ENCODE results near the gene OBP2B.

The OBP2B gene

DNA sequence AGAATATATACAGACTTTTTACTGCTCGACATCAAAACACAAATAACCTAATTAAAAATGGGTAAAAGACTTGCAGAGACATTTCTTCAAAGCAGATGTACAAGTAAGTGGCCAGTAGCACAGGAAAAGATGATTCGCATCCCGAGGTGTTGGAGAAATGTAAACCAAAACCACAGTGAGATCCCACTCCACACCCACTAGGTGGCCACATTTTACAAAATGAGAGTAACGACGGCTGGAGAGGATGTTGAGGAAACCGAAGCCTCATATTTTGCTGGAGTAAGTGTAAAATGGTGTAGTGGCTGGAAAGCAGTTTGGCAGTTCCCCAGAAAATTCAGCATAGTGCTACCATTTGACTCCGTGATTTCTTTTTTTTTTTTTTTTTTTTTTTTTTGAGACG lies 24.1 kb downstream of the OBP2B start:
- Histone ChIP-seq H4K20me1 (ENCODE audit: low read depth, low read length) (no peaks in the 10 kb centered on the region), H3K9me3 (ENCODE audit: insufficient read depth, low read length) (no peaks in the 10 kb centered on the region), H3K9me2 (replicated peaks; ENCODE audit: insufficient read depth, low read length) (no peaks in the 10 kb centered on the region), H3F3A (ENCODE audit: insufficient read depth) (no peaks in the 10 kb centered on the region), H3K79me2 (ENCODE audit: insufficient read depth, low read length) (no peaks in the 10 kb centered on the region), H2AFZ (ENCODE audit: low read depth, low read length, severe bottlenecking) (no peak overlapping the region), H3K27ac (ENCODE audit: low read depth, low read length) (no peak overlapping the region), H3K9ac (ENCODE audit: low read length) (no peak overlapping the region), H3K4me2 (ENCODE audit: low read depth, low read length, poor library complexity, severe bottlenecking) (no peak overlapping the region), H3K27me3 (ENCODE audit: low read length) (no peaks in the 10 kb centered on the region), H3K4me3 (ENCODE audit: insufficient read depth, low read length, poor library complexity, severe bottlenecking) (no peak overlapping the region), H3K36me3 (ENCODE audit: low read length) (no peaks in the 10 kb centered on the region)
- peak; percentile 9 for TF ChIP-seq CTCF (IDR thresholded peaks at IDR 0.05; ENCODE audit: insufficient read depth, low read length, poor library complexity, severe bottlenecking)
- TF ChIP-seq EZH2phosphoT487 (conservative IDR thresholded peaks at IDR 0.05; ENCODE audit: low read length): no peak

DNA sequence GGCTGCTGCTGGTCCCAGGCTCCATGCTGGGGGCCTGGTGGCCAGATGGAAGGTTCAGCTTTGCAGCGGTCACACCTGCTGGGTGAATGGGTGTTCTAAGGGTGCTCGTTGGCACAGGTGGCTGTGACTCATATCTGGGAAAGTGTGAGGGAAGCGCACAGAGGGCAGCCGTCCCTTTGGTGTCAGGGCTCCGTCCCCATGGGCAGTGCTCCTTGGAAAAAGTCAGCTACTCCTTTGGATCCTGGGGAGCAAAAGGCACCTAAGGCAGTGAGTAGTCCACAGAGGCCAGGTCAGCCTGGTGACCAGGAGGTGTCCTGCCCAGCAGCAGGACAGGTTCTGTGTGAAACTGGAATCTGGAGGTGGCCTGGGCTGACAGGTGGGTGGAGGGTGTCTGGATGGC lies 26.9 kb downstream of the OBP2B start:
- no peaks in the 10 kb centered on the region for H4K20me1 ChIP-seq (ENCODE audit: low read depth, low read length)
- TF ChIP-seq EZH2phosphoT487 (conservative IDR thresholded peaks at IDR 0.05; ENCODE audit: low read length) (no peak), CTCF (IDR thresholded peaks at IDR 0.05; ENCODE audit: insufficient read depth, low read length, poor library complexity, severe bottlenecking) (no peak)

GRCh38 chr9:133181561-133181960 lies 27.5 kb downstream of the OBP2B start:
- no peak overlapping the region for H2AFZ ChIP-seq (ENCODE audit: low read depth, low read length, severe bottlenecking)
- no peak overlapping the region for H3K4me3 ChIP-seq (ENCODE audit: insufficient read depth, low read length, poor library complexity, severe bottlenecking)
- H3K27me3 ChIP-seq (ENCODE audit: low read length): no peaks in the 10 kb centered on the region
- H3K4me2 ChIP-seq (ENCODE audit: low read depth, low read length, poor library complexity, severe bottlenecking): no peak overlapping the region
- no peaks in the 10 kb centered on the region for H3F3A ChIP-seq (ENCODE audit: insufficient read depth)
- no peaks in the 10 kb centered on the region for H3K36me3 ChIP-seq (ENCODE audit: low read length)
- no peaks in the 10 kb centered on the region for H3K9me3 ChIP-seq (ENCODE audit: insufficient read depth, low read length)
- H3K9ac ChIP-seq (ENCODE audit: low read length): no peak overlapping the region
- TF ChIP-seq CTCF (IDR thresholded peaks at IDR 0.05; ENCODE audit: insufficient read depth, low read length, poor library complexity, severe bottlenecking) (no peak), EZH2phosphoT487 (conservative IDR thresholded peaks at IDR 0.05; ENCODE audit: low read length) (no peak)
- H4K20me1 ChIP-seq (ENCODE audit: low read depth, low read length): no peaks in the 10 kb centered on the region
- H3K9me2 ChIP-seq (replicated peaks; ENCODE audit: insufficient read depth, low read length): no peaks in the 10 kb centered on the region
- no peaks in the 10 kb centered on the region for H3K79me2 ChIP-seq (ENCODE audit: insufficient read depth, low read length)
- no peak overlapping the region for H3K27ac ChIP-seq (ENCODE audit: low read depth, low read length)

More for the DNA sequence above, 26.9 kb downstream of the OBP2B start:
- no peak overlapping the region for H3K4me2 ChIP-seq (ENCODE audit: low read depth, low read length, poor library complexity, severe bottlenecking)
- H3K4me3 ChIP-seq (ENCODE audit: insufficient read depth, low read length, poor library complexity, severe bottlenecking): no peak overlapping the region
- H3K9me3 ChIP-seq (ENCODE audit: insufficient read depth, low read length): no peaks in the 10 kb centered on the region
- no peaks in the 10 kb centered on the region for H3F3A ChIP-seq (ENCODE audit: insufficient read depth)
- H2AFZ ChIP-seq (ENCODE audit: low read depth, low read length, severe bottlenecking): no peak overlapping the region
- no peak overlapping the region for H3K27ac ChIP-seq (ENCODE audit: low read depth, low read length)
- H3K9ac ChIP-seq (ENCODE audit: low read length): no peak overlapping the region
- H3K9me2 ChIP-seq (replicated peaks; ENCODE audit: insufficient read depth, low read length): no peaks in the 10 kb centered on the region
- no peaks in the 10 kb centered on the region for H3K79me2 ChIP-seq (ENCODE audit: insufficient read depth, low read length)
- no peaks in the 10 kb centered on the region for H3K27me3 ChIP-seq (ENCODE audit: low read length)
- H3K36me3 ChIP-seq (ENCODE audit: low read length): no peaks in the 10 kb centered on the region
